HG02943 (cell line): ENCODE results near the gene KIF5A.
"Not testable (repeated sequence)": the region's sequence is repeated elsewhere in the genome, so short reads cannot be mapped to it uniquely, and the experiment has no call there.

Source experiments
- ATAC-seq: cut with Tn5 transposase; IDR thresholded peaks from one replicate; pipeline ENCODE4 v1.9.1; 2021; ENCODE audit warnings: mild to moderate bottlenecking, low read depth, moderate library complexity; ENCODE audit not compliant: unreplicated experiment

Gene KIF5A

GRCh38 chr12:57552306-57552651, 2.4 kb downstream of the KIF5A start:
- ATAC-seq, result no peak

- ATAC-seq, result no peak
Observed at GRCh38 chr12:57552835-57553313, 3.0 kb downstream of the KIF5A start.

- ATAC-seq, result no peak
Observed at GRCh38 chr12:57553343-57554202, 3.7 kb downstream of the KIF5A start.

- no peak for ATAC-seq
Observed at GRCh38 chr12:57554453-57554852, 4.6 kb downstream of the KIF5A start.

GRCh38 chr12:57554897-57555296, 5.1 kb downstream of the KIF5A start:
- no peak for ATAC-seq

- no peak for ATAC-seq
Observed at GRCh38 chr12:57558864-57559263, 9.0 kb downstream of the KIF5A start.

GRCh38 chr12:57560516-57560915, 10.7 kb downstream of the KIF5A start:
- no peak for ATAC-seq

GRCh38 chr12:57561117-57561516, 11.3 kb downstream of the KIF5A start:
- ATAC-seq, result not testable (repeated sequence)

GRCh38 chr12:57563358-57563757, 13.5 kb downstream of the KIF5A start:
- no peak for ATAC-seq

- no peak for ATAC-seq
Observed at GRCh38 chr12:57564178-57564740, 14.4 kb downstream of the KIF5A start.

GRCh38 chr12:57568838-57569237, 19.0 kb downstream of the KIF5A start:
- no peak for ATAC-seq

- ATAC-seq, result no peak
Observed at GRCh38 chr12:57569858-57570257, 20.0 kb downstream of the KIF5A start.

- not testable (repeated sequence) for ATAC-seq
Observed at GRCh38 chr12:57570438-57570837, 20.6 kb downstream of the KIF5A start.

GRCh38 chr12:57571926-57572762, 22.3 kb downstream of the KIF5A start:
- ATAC-seq, result no peak

GRCh38 chr12:57574795-57575194, 25.0 kb downstream of the KIF5A start:
- ATAC-seq, result no peak

GRCh38 chr12:57575771-57576612, 26.1 kb downstream of the KIF5A start:
- no peak for ATAC-seq

- ATAC-seq, result no peak
Observed at GRCh38 chr12:57576613-57577160, 26.8 kb downstream of the KIF5A start.

- no peak for ATAC-seq
Observed at GRCh38 chr12:57577981-57578758, 28.3 kb downstream of the KIF5A start.

- ATAC-seq, result no peak
Observed at GRCh38 chr12:57579011-57579410, 29.2 kb downstream of the KIF5A start.
